ENCODE results near the gene SLC27A3. TPM values are rescaled to one million over a fixed set of nuclear protein-coding genes. Genes with fewer than 3 reads are reported as not detected.

Gene SLC27A3
- total and polyA plus RNA-seq, 9 of the 15 experiments (the other 6 are each of a cell fraction or from before 2014, with no cell fraction given) = 0.57 to 5.2 (median 2.8) TPM

DNA sequence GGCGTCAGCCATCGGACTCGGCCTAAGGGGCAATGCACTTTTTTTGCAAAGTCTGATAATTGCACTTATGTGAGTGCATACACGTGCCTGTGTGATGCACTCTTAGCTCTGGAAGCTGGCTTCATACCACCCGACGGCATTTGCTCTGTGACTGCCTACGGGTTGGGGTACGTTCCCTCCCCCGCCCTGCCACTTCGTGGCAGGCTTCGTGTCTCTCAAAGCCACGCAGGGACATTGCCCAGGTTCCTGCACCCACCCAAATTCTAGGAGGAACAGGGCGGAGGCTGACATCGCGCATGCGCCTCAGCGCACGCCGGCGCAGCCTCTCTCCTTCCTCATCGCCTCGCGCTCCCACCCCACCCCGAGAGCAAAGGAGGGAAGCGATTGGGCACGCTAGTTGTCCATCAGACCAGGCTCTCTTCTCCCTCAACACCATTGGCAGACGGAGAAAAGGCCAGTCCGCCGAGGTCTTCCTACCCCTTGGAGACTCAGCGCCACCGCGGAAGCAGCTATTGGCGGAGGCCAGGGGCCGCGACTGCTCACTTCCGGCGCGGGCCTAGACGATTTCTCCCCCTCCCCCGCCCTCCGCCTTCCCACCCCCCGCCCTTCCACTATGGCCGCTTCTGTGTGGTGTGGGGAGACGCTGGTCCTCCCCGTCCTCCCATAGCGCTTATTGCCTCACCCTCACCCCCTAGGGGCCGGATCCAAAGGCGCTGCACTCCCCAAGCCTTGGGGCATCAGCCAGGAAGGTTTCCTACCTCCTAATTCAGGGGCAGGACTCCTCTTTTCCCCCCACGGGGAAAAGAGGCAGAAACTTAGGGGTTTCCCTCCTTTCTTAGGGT lies 47.5 kb upstream of the SLC27A3 start, which contains the start of gene INTS3 (continued):
- TF ChIP-seq, protein P1, sequence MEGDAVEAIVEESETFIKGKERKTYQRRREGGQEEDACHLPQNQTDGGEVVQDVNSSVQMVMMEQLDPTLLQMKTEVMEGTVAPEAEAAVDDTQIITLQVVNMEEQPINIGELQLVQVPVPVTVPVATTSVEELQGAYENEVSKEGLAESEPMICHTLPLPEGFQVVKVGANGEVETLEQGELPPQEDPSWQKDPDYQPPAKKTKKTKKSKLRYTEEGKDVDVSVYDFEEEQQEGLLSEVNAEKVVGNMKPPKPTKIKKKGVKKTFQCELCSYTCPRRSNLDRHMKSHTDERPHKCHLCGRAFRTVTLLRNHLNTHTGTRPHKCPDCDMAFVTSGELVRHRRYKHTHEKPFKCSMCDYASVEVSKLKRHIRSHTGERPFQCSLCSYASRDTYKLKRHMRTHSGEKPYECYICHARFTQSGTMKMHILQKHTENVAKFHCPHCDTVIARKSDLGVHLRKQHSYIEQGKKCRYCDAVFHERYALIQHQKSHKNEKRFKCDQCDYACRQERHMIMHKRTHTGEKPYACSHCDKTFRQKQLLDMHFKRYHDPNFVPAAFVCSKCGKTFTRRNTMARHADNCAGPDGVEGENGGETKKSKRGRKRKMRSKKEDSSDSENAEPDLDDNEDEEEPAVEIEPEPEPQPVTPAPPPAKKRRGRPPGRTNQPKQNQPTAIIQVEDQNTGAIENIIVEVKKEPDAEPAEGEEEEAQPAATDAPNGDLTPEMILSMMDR (IDR thresholded peaks at IDR 0.05 in 2 of 3, conservative IDR thresholded peaks at IDR 0.05 in 1 of 3; ENCODE audit: insufficient read depth in 2 of 3, low read depth in 1 of 3, low read length in 3 of 3) = peak; percentile 13 to 44 (median 32); a peak in 4 of 6 replicates
- TF ChIP-seq, protein P2, sequence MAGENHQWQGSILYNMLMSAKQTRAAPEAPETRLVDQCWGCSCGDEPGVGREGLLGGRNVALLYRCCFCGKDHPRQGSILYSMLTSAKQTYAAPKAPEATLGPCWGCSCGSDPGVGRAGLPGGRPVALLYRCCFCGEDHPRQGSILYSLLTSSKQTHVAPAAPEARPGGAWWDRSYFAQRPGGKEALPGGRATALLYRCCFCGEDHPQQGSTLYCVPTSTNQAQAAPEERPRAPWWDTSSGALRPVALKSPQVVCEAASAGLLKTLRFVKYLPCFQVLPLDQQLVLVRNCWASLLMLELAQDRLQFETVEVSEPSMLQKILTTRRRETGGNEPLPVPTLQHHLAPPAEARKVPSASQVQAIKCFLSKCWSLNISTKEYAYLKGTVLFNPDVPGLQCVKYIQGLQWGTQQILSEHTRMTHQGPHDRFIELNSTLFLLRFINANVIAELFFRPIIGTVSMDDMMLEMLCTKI (IDR thresholded peaks at IDR 0.05; ENCODE audit: partially characterized antibody) = no peak
- TF ChIP-seq POLR3G (IDR thresholded peaks at IDR 0.05; ENCODE audit: extremely low read depth, insufficient read length, insufficient replicate concordance) (no peak), TCF7 (IDR thresholded peaks at IDR 0.05; ENCODE audit: borderline replicate concordance) (no peak), GABPA (tag; conservative IDR thresholded peaks at IDR 0.05; ENCODE audit: low read depth) (peak; percentile 96), SAP30 (IDR thresholded peaks at IDR 0.05; ENCODE audit: borderline replicate concordance, insufficient read depth, low read depth, low read length, poor library complexity, severe bottlenecking) (no peak), IFI16 (CRISPR knock-in tag; IDR thresholded peaks at IDR 0.05) (no peak), NR1H2 (CRISPR knock-in tag; IDR thresholded peaks at IDR 0.05) (no peak), ZNF133 (CRISPR knock-in tag; IDR thresholded peaks at IDR 0.05) (no peak), SMAD3 (CRISPR knock-in tag; conservative IDR thresholded peaks at IDR 0.05) (no peak), TARDBP (IDR thresholded peaks at IDR 0.05) (no peak), ATF1 (CRISPR knock-in tag; IDR thresholded peaks at IDR 0.05) (no peak), ATF1 (tag; IDR thresholded peaks at IDR 0.05) (peak; percentile 64), KHSRP (IDR thresholded peaks at IDR 0.05) (no peak), SP2 (IDR thresholded peaks at IDR 0.05; ENCODE audit: extremely low read depth, low read depth, low read length, poor library complexity, severe bottlenecking) (peak; percentile 85), TAF15 (IDR thresholded peaks at IDR 0.05; ENCODE audit: low read depth, low read length) (no peak), ZC3H11A (IDR thresholded peaks at IDR 0.05; ENCODE audit: low read depth, low read length) (no peak), XRCC4 (IDR thresholded peaks at IDR 0.05; ENCODE audit: extremely low read depth, insufficient read depth, insufficient read length) (no peak), HCFC1 (IDR thresholded peaks at IDR 0.05; ENCODE audit: low read depth, low read length) (peak; percentile 62)
- TF ChIP-seq, protein P3, sequence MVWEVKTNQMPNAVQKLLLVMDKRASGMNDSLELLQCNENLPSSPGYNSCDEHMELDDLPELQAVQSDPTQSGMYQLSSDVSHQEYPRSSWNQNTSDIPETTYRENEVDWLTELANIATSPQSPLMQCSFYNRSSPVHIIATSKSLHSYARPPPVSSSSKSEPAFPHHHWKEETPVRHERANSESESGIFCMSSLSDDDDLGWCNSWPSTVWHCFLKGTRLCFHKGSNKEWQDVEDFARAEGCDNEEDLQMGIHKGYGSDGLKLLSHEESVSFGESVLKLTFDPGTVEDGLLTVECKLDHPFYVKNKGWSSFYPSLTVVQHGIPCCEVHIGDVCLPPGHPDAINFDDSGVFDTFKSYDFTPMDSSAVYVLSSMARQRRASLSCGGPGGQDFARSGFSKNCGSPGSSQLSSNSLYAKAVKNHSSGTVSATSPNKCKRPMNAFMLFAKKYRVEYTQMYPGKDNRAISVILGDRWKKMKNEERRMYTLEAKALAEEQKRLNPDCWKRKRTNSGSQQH (CRISPR knock-in tag; IDR thresholded peaks at IDR 0.05) = no peak
- TF ChIP-seq, protein P4, sequence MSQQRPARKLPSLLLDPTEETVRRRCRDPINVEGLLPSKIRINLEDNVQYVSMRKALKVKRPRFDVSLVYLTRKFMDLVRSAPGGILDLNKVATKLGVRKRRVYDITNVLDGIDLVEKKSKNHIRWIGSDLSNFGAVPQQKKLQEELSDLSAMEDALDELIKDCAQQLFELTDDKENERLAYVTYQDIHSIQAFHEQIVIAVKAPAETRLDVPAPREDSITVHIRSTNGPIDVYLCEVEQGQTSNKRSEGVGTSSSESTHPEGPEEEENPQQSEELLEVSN (IDR thresholded peaks at IDR 0.05; ENCODE audit: borderline replicate concordance in 1 of 2, extremely low read depth in 1 of 2, insufficient read depth in 1 of 2, insufficient read length in 1 of 2, low read depth in 1 of 2, low read length in 1 of 2, poor library complexity in 1 of 2, severe bottlenecking in 1 of 2) = peak; percentile 87 to 91

All from K562 (cell line).